PC-9 (cell line): ENCODE data around the gene ARPC4. TPM values are rescaled to one million over a fixed set of nuclear protein-coding genes. Genes with fewer than 3 reads are reported as not detected.

Experiments
- BruUV-seq: library from RNA; stranded (reverse); fragments of 400-500 nt; replicated peaks from 2 replicates; lab custom pipeline; 2021; lab: Mats Ljungman, UMichigan
- CTCF ChIA-PET: fragments of 300-600 bp; sonication (Branson Sonifier 250); formaldehyde crosslinking; loops from one replicate; lab custom pipeline; 2022; ENCODE audit warnings: antibody characterized with exemption; lab: Charles Lee
- POLR2A ChIA-PET: fragments of 300-600 bp; sonication (Branson Sonifier 250); formaldehyde crosslinking; loops from one replicate; lab custom pipeline; 2022; ENCODE audit warnings: antibody characterized with exemption; ENCODE audit not compliant: unreplicated experiment; lab: Charles Lee
- DNase-seq, 2 experiments: peaks; one replicate each; pipeline versions ENCODE4 v3.0.0 to v3.0.0-alpha.2; 2015 to 2022; ENCODE audit warnings: mixed read lengths in 1 of 2
- H2AFZ ChIP-seq: fragments of 200-600 bp; sonication (generic); 2 replicates; pipeline ENCODE4 v1.8.1; 2017; ENCODE audit warnings: antibody characterized with exemption
- H3F3A ChIP-seq: fragments of 200-600 bp; sonication (generic); 2 replicates; pipeline ENCODE4 v1.8.1; 2017; ENCODE audit warnings: antibody characterized with exemption, mild to moderate bottlenecking, low read depth; ENCODE audit not compliant: insufficient read depth
- H3K27ac ChIP-seq: fragments of 200-600 bp; sonication (generic); 2 replicates; pipeline ENCODE4 v1.6.1; 2016; ENCODE audit warnings: mixed run types
- H3K27me3 ChIP-seq: fragments of 200-600 bp; sonication (generic); 2 replicates; pipeline ENCODE4 v1.6.1; 2016; ENCODE audit warnings: low read depth, mixed run types; ENCODE audit not compliant: insufficient read depth
- H3K36me3 ChIP-seq: fragments of 200-600 bp; sonication (generic); 2 replicates; pipeline ENCODE4 v1.6.1; 2016; ENCODE audit warnings: low read depth, mixed run types
- H3K4me1 ChIP-seq: fragments of 200-600 bp; sonication (generic); replicated peaks from 2 replicates; pipeline ENCODE4 v1.6.1; 2016; ENCODE audit warnings: mixed run types; ENCODE audit not compliant: insufficient read depth
- H3K4me2 ChIP-seq: fragments of 200-600 bp; sonication (generic); 2 replicates; pipeline ENCODE4 v1.6.1; 2017; ENCODE audit warnings: mixed run types
- H3K4me3 ChIP-seq: fragments of 200-600 bp; sonication (generic); 2 replicates; pipeline ENCODE4 v1.6.1; 2016; ENCODE audit warnings: mixed run types
- H3K79me2 ChIP-seq: fragments of 200-600 bp; sonication (generic); 2 replicates; pipeline ENCODE4 v1.6.1; 2017; ENCODE audit warnings: low read depth, mixed run types
- H3K9me2 ChIP-seq: fragments of 200-600 bp; sonication (generic); 2 replicates; pipeline ENCODE4 v1.8.1; 2017; ENCODE audit warnings: mild to moderate bottlenecking; ENCODE audit not compliant: insufficient read depth
- H3K9me3 ChIP-seq: fragments of 200-600 bp; sonication (generic); 2 replicates; pipeline ENCODE4 v1.8.1; 2016; ENCODE audit warnings: low read depth; ENCODE audit not compliant: insufficient read depth
- H4K20me1 ChIP-seq: fragments of 200-600 bp; sonication (generic); 2 replicates; pipeline ENCODE4 v1.8.1; 2017; ENCODE audit not compliant: insufficient read depth
- CTCF ChIP-seq: fragments of 200-600 bp; sonication (generic); conservative IDR thresholded peaks from 2 replicates; pipeline ENCODE4 v1.6.1; 2017; ENCODE audit warnings: mixed run types, antibody characterized with exemption, mild to moderate bottlenecking, moderate library complexity
- EZH2 ChIP-seq: fragments of 200-600 bp; sonication (generic); IDR thresholded peaks from 2 replicates; pipeline ENCODE4 v1.8.0; 2017; ENCODE audit warnings: antibody characterized with exemption, low read depth
- intact Hi-C: fragments of 100-400 bp; cut with micrococcal nuclease; formaldehyde crosslinking; loops from one replicate; pipeline ENCODE4 v1.10.0; 2022; ENCODE audit not compliant: unreplicated experiment
- total RNA-seq: library from RNA; stranded (reverse); gene quantifications from 2 replicates; pipeline ENCODE4 v1.2.3, GENCODE V29; 2021

ARPC4 gene
- total RNA-seq, 1 experiment from 2014 or later, result 127 TPM

GRCh38 chr3:9810433-9810770, 17.5 kb downstream of the ARPC4 start:
- Histone ChIP-seq H2AFZ (peak overlapping the region; percentile 77), H3K27ac (no peak overlapping the region), H3K79me2 (no peaks in the 10 kb centered on the region), H3K4me3 (peak overlapping the region; percentile 66), H4K20me1 (no peaks in the 10 kb centered on the region), H3K27me3 (no peaks in the 10 kb centered on the region), H3K36me3 (0 out of 2 replicates have a peak, but pooled peaks cover under 1% of the 10 kb centered on the region), H3K9me2 (no peaks in the 10 kb centered on the region), H3K4me2 (peak overlapping the region; percentile 95), H3K9me3 (no peaks in the 10 kb centered on the region), H3K4me1 (peaks cover 19% of the 10 kb centered on the region), H3F3A (peaks cover 36% of the 10 kb centered on the region)
- no peak for DNase-seq
- TF ChIP-seq CTCF (no peak), EZH2 (no peak)
- intact Hi-C loops, result loop anchor here (2.0 kb wide), 1 partner anchor 136 kb away; no protein-coding TSS in a partner anchor
- BruUV-seq, result no TSS peak
- POLR2A ChIA-PET, result no interaction called here
- CTCF ChIA-PET, result no interaction called here

GRCh38 chr3:9810846-9811245, 18.0 kb downstream of the ARPC4 start:
- H3K27ac ChIP-seq, result no peak overlapping the region
- intact Hi-C loops, result loop anchor here (2.0 kb wide), 1 partner anchor 136 kb away; no protein-coding TSS in a partner anchor
- peak overlapping the region; percentile 95 for H3K4me2 ChIP-seq
- DNase-seq, result no peak
- H3F3A ChIP-seq, result peaks cover 36% of the 10 kb centered on the region
- no peaks in the 10 kb centered on the region for H3K27me3 ChIP-seq
- CTCF ChIA-PET, result no interaction called here
- POLR2A ChIA-PET, result no interaction called here
- BruUV-seq, result TSS peak; percentile 9
- H4K20me1 ChIP-seq, result no peaks in the 10 kb centered on the region
- H3K9me3 ChIP-seq, result no peaks in the 10 kb centered on the region
- no peaks in the 10 kb centered on the region for H3K9me2 ChIP-seq
- peak overlapping the region; percentile 66; the same call in 1 of the 2 replicates for H3K4me3 ChIP-seq
- H3K4me1 ChIP-seq, result peaks cover 19% of the 10 kb centered on the region
- peak overlapping the region; percentile 77; the same call in 1 of the 2 replicates for H2AFZ ChIP-seq
- no peaks in the 10 kb centered on the region for H3K36me3 ChIP-seq
- H3K79me2 ChIP-seq, result no peaks in the 10 kb centered on the region
- no peak for TF ChIP-seq EZH2
- TF ChIP-seq CTCF, result no peak

- TF ChIP-seq CTCF (no peak), EZH2 (no peak)
- Histone ChIP-seq H3K4me2 (no peak overlapping the region), H3K4me3 (no peak overlapping the region), H3K4me1 (peaks cover 19% of the 10 kb centered on the region), H3K36me3 (no peaks in the 10 kb centered on the region), H4K20me1 (no peaks in the 10 kb centered on the region), H3K27ac (no peak overlapping the region), H2AFZ (no peak overlapping the region), H3K9me2 (no peaks in the 10 kb centered on the region), H3K9me3 (no peaks in the 10 kb centered on the region), H3F3A (peaks cover 17% of the 10 kb centered on the region), H3K79me2 (no peaks in the 10 kb centered on the region), H3K27me3 (no peaks in the 10 kb centered on the region)
- no peak for DNase-seq
- ChIA-PET CTCF (no interaction called here), POLR2A (no interaction called here)
- intact Hi-C loops, result no loop called here
- BruUV-seq, result no TSS peak
Measured at GRCh38 chr3:9812870-9813483, 20.1 kb downstream of the ARPC4 start.
